Stimulated activated CD8-positive, alpha-beta memory T cell treated with anti-CD3 and anti-CD28 coated beads, Interleukin-7, amount 100 ng/mL, for 4 hours (primary cell): ENCODE results near the gene DEFB128.

Source experiments
- DNase-seq, 2 donors: peaks; one replicate each; pipeline ENCODE4 v3.0.0-alpha.2; 2020; ENCODE audit warnings: low read depth in 2 of 2

The DEFB128 gene

DNA sequence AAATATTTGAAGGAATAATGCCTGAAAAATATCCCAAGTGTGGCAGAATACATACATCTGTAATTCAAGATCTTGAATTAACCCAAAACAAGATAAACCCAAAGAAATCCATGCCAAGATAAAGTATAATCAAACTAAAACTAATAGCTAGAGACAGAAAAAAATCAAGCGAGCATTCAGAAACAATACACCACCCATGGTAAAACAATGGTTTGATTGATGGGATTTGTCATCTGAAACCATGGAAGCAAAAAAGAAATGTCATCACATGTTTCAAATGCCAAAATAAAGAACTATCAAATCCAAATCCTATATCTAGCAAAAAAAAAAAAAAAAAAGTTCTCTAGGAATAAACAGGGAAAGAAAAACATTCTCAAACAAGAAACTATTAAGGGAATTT lies 37.4 kb downstream of the DEFB128 start:
- no peak for DNase-seq

DNA sequence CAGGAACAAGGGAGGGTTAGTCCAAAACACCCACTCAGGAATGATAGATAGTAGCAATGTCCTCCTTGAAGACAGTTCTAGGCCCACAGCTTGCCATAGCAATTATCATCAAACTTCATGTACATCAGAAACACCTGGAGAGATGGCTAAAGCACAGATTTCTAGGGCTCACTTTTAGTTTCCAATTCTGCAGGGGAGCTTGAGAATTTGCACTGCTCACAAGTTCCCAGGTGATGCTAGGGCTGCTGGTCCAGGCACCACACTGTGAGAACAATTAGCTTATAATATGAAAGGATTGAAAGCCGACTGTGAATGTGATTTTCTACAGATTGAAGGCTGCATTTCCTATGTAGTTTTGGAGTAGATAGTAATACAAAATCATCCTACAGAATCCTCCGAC lies 43.6 kb downstream of the DEFB128 start:
- no peak for DNase-seq

DNA sequence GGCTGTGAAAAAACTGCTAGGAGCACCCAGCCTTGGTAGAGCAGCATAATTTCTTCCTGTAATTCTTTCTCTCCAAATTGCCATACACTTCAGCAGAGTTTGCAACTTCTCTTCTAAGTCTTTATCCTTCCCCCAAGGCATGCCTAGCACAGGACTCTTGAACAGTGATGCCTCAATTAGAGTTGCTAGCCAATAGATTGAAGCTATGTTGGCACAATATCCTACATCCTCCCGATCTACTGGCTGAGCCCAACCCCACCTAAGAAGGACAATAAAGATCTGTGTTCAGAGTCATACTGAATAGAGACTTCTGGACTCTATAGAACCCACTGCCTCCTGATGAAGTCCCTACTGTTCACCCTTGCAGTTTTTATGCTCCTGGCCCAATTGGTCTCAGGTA lies 47.2 kb downstream of the DEFB128 start, which contains the start of gene DEFB126:
TSS of gene DEFB126 (plus strand) at position 301 of the 400 bp plus-strand sequence. CDS start at position 340, 39 bp downstream.
- DNase-seq = no peak
